Lung (tissue), 12 donors: Measurements from ENCODE around the gene DBX1. TPM values are rescaled to one million over a fixed set of nuclear protein-coding genes. Genes with fewer than 3 reads are reported as not detected.

Source experiments
- ATAC-seq: fragments of 200-7000 bp; cut with Tn5 transposase; one replicate; pipeline ENCODE4 v1.9.1; 2020; ENCODE audit warnings: moderate number of reproducible peaks; ENCODE audit not compliant: insufficient read depth, low FRiP score
- DNase-seq, 3 donors: peaks; one replicate each; pipeline ENCODE4 v3.0.0-alpha.2; 2013 to 2017
- H3K27ac ChIP-seq, 2 donors: one replicate each; pipeline ENCODE4 v1.5.1; 2013; ENCODE audit warnings: mild to moderate bottlenecking in 2 of 2, moderate library complexity in 2 of 2, control low read depth in 1 of 2, inconsistent platforms in 1 of 2, low read depth in 1 of 2, low read length in 1 of 2
- H3K27me3 ChIP-seq, 3 donors: one replicate each; pipeline ENCODE4 v1.5.1; 2013; ENCODE audit warnings: low read length in 2 of 3; ENCODE audit not compliant: control insufficient read depth in 3 of 3, insufficient read depth in 3 of 3
- H3K36me3 ChIP-seq, 4 donors: one replicate each; pipeline ENCODE4 v1.5.1; 2013; ENCODE audit warnings: low read length in 4 of 4, mild to moderate bottlenecking in 1 of 4, moderate library complexity in 1 of 4; ENCODE audit not compliant: control insufficient read depth in 4 of 4, insufficient read depth in 4 of 4
- H3K4me1 ChIP-seq, 5 donors: one replicate each; pipeline ENCODE4 v1.5.1; 2013; ENCODE audit warnings: low read length in 5 of 5, mild to moderate bottlenecking in 2 of 5, moderate library complexity in 1 of 5; ENCODE audit not compliant: control insufficient read depth in 5 of 5, insufficient read depth in 5 of 5
- H3K4me3 ChIP-seq: one replicate; pipeline ENCODE4 v1.5.1; 2013; ENCODE audit warnings: mild to moderate bottlenecking, control low read depth, moderate library complexity
- H3K9ac ChIP-seq, 2 donors: one replicate each; pipeline ENCODE4 v1.5.1; 2013; ENCODE audit warnings: low read length in 2 of 2, control low read depth in 1 of 2; ENCODE audit not compliant: insufficient read depth in 1 of 2
- H3K9me3 ChIP-seq, 4 donors: one replicate each; pipeline ENCODE4 v1.5.1; 2013; ENCODE audit warnings: low read length in 3 of 4, mild to moderate bottlenecking in 1 of 4, moderate library complexity in 1 of 4; ENCODE audit not compliant: control insufficient read depth in 4 of 4, insufficient read depth in 3 of 4
- CTCF ChIP-seq: IDR thresholded peaks from 2 replicates; pipeline ENCODE4 v1.5.1; 2012; ENCODE audit warnings: mild to moderate bottlenecking; ENCODE audit errors: control extremely low read depth, extremely low read depth
- WGBS, 2 donors: extraction: QIAGEN DNeasy Blood & Tissue Kit; methylation state at CpG; one replicate each; pipeline ENCODE4 v1.1.7; 2013; 5-methylcytosine and 5-hydroxymethylcytosine counted together
- polyA plus RNA-seq, 2 donors: library from polyadenylated mRNA; stranded (reverse); fragments of 200-250 nt; gene quantifications; one replicate each; pipeline ENCODE4 v1.2.1, GENCODE V29; 2013
- total RNA-seq, 2 donors: library from RNA; depleted of rRNA in 1 of 2; stranded (reverse); fragments of >200 nt in 1 of 2; gene quantifications; one replicate each; pipeline ENCODE4 v1.2.1, GENCODE V29; 2014 to 2021
- donor health status: control.
- donor health status: control.
- donor health status: Bipolar disorder and iron deficiency.
- donor health status: healthy.
- donor health status: DM: yes; HTN: yes; CAD: no.

The DBX1 gene
- total and polyA plus RNA-seq, 4 donors, result not detected

- WGBS, 2 donors, result 51 to 61% methylated on average over 1 of the region's 1 CpG
- no peak overlapping the region for H3K27ac ChIP-seq
These were observed 43.5 kb downstream of the DBX1 start for GRCh38 chr11:20116825-20117224.

GRCh38 chr11:20114588-20114987 lies 45.7 kb downstream of the DBX1 start:
- H3K9ac ChIP-seq, result no peak overlapping the region
- no peaks in the 10 kb centered on the region for H3K27me3 ChIP-seq
- DNase-seq (no peak), ATAC-seq (no peak)
- peaks cover 11 to 19% (median 16%) of the 10 kb centered on the region in 4 donors for H3K36me3 ChIP-seq
- H3K4me3 ChIP-seq, result no peak overlapping the region
- no peak for TF ChIP-seq CTCF
- 97 to 99% methylated on average over 10 of the region's 10 CpGs for WGBS, 2 donors
- peaks cover 0 to 5% (median 0%) of the 10 kb centered on the region in 4 donors for H3K9me3 ChIP-seq
- peaks cover 0 to 3% (median 0%) of the 10 kb centered on the region in 5 donors for H3K4me1 ChIP-seq
- no peak overlapping the region for H3K27ac ChIP-seq

More at GRCh38 chr11:20116825-20117224, 43.5 kb downstream of the DBX1 start:
- DNase-seq, result no peak
- Histone ChIP-seq H3K36me3 (peaks cover 10 to 24% (median 17%) of the 10 kb centered on the region in 4 donors), H3K4me3 (no peak overlapping the region), H3K4me1 (no peaks in the 10 kb centered on the region), H3K9ac (no peak overlapping the region), H3K9me3 (peaks cover 0 to 2% (median 0%) of the 10 kb centered on the region in 4 donors), H3K27me3 (no peaks in the 10 kb centered on the region)
- ATAC-seq, result no peak
- no peak for TF ChIP-seq CTCF

- H3K4me3 ChIP-seq, result no peak overlapping the region
- H3K9ac ChIP-seq, result no peak overlapping the region
- peaks cover 0 to 5% (median 0%) of the 10 kb centered on the region in 4 donors for H3K9me3 ChIP-seq
- TF ChIP-seq CTCF, result no peak
- H3K27me3 ChIP-seq, result no peaks in the 10 kb centered on the region
- H3K27ac ChIP-seq, result peak overlapping the region in 1 of 2 donors; percentile 83
- DNase-seq (no peak), ATAC-seq (no peak)
- peaks cover 3 to 18% (median 13%) of the 10 kb centered on the region in 4 donors for H3K36me3 ChIP-seq
- WGBS, 2 donors, result 31 to 49% methylated on average over 5 of the region's 5 CpGs
- peaks cover 0 to 3% (median 0%) of the 10 kb centered on the region in 5 donors for H3K4me1 ChIP-seq
These were observed 47.2 kb downstream of the DBX1 start for GRCh38 chr11:20113149-20113438.
